Measurements from ENCODE around the gene DDX3X. TPM values are rescaled to one million over a fixed set of nuclear protein-coding genes. Genes with fewer than 3 reads are reported as not detected.

The DDX3X gene
- total RNA-seq, 1 experiment from 2014 or later: 338 TPM

- no peak for DNase-seq
Observed at GRCh38 chrX:41327341-41327740, 6.6 kb upstream of the DDX3X start.

More at GRCh38 chrX:41327341-41327740, 6.6 kb upstream of the DDX3X start:
- Histone ChIP-seq H4K8ac (replicated peaks; ENCODE audit: insufficient read length, low read depth, low read length) (no peak overlapping the region), H3K4me2 (ENCODE audit: insufficient read depth, insufficient read length, low read length) (no peak overlapping the region), H3K79me2 (ENCODE audit: insufficient read depth, low read length) (no peaks in the 10 kb centered on the region), H3K14ac (ENCODE audit: insufficient read depth, low read length) (no peak overlapping the region), H3K79me1 (ENCODE audit: insufficient read depth, low read depth, low read length, poor library complexity, severe bottlenecking) (no peaks in the 10 kb centered on the region), H4K5ac (ENCODE audit: insufficient read length, low read depth, low read length) (no peak overlapping the region), H3K27me3 (ENCODE audit: insufficient read depth, low read length) (no peaks in the 10 kb centered on the region), H4K91ac (ENCODE audit: insufficient read length, low read depth, low read length) (no peak overlapping the region), H3K18ac (ENCODE audit: insufficient read length, low read depth, low read length) (no peak overlapping the region), H2BK15ac (ENCODE audit: low read depth, low read length) (no peak overlapping the region), H2BK120ac (ENCODE audit: low read depth, low read length, poor library complexity, severe bottlenecking) (no peak overlapping the region), H2AFZ (ENCODE audit: low read length) (no peak overlapping the region), H3T11ph (ENCODE audit: low read length) (no peak overlapping the region), H3K4me1 (ENCODE audit: insufficient read depth, low read length) (peaks cover 7% of the 10 kb centered on the region; the same call in 1 of the 2 replicates), H3K23me2 (ENCODE audit: insufficient read length, low read depth, low read length, poor library complexity, severe bottlenecking) (peaks cover under 1% of the 10 kb centered on the region), H2BK5ac (ENCODE audit: insufficient read length, low read length) (no peak overlapping the region), H2AK5ac (ENCODE audit: insufficient read length, low read length) (no peak overlapping the region), H3K4ac (ENCODE audit: low read depth, low read length) (no peak overlapping the region), H3K23ac (ENCODE audit: insufficient read length, low read depth, low read length) (no peak overlapping the region), H2BK12ac (ENCODE audit: insufficient read length, low read depth, low read length) (no peak overlapping the region), H3K56ac (ENCODE audit: insufficient read length, low read depth, low read length) (no peak overlapping the region), H3K27ac (ENCODE audit: insufficient read length, low read depth, low read length) (no peak overlapping the region), H4K20me1 (ENCODE audit: control insufficient read depth, insufficient read depth, insufficient read length) (no peaks in the 10 kb centered on the region), H3K9ac (ENCODE audit: extremely low read depth, insufficient read length, low read length) (no peak overlapping the region), H2BK20ac (ENCODE audit: low read depth, low read length, poor library complexity, severe bottlenecking) (no peak overlapping the region), H3K9me3 (ENCODE audit: control insufficient read depth, low read depth, low read length) (no peaks in the 10 kb centered on the region)
- Mint-ChIP-seq H3K36me3 (ENCODE audit: insufficient read depth in 1 of 3, low read depth in 3 of 3) (peaks cover 0 to 6% (median under 1%) of the 10 kb centered on the region in 3 experiments; a peak in 4 of 7 replicates), H3K4me3 (no peak overlapping the region; a peak in 1 of 5 replicates), H3K4me1 (peaks cover 16 to 27% of the 10 kb centered on the region in 2 experiments), H3K9me3 (peaks cover 48 to 62% of the 10 kb centered on the region in 2 experiments), H3K27me3 (ENCODE audit: low read depth) (no peaks in the 10 kb centered on the region), H3K27ac (no peak overlapping the region; a peak in 1 of 7 replicates)
- TF ChIP-seq, protein P1, sequence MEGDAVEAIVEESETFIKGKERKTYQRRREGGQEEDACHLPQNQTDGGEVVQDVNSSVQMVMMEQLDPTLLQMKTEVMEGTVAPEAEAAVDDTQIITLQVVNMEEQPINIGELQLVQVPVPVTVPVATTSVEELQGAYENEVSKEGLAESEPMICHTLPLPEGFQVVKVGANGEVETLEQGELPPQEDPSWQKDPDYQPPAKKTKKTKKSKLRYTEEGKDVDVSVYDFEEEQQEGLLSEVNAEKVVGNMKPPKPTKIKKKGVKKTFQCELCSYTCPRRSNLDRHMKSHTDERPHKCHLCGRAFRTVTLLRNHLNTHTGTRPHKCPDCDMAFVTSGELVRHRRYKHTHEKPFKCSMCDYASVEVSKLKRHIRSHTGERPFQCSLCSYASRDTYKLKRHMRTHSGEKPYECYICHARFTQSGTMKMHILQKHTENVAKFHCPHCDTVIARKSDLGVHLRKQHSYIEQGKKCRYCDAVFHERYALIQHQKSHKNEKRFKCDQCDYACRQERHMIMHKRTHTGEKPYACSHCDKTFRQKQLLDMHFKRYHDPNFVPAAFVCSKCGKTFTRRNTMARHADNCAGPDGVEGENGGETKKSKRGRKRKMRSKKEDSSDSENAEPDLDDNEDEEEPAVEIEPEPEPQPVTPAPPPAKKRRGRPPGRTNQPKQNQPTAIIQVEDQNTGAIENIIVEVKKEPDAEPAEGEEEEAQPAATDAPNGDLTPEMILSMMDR (conservative IDR thresholded peaks at IDR 0.05): no peak
- no CpG with 5 or more reads among the region's 3 CpGs for WGBS (ENCODE audit: extremely low coverage, insufficient read length, low lambda C conversion rate)
